Neural progenitor cell (in vitro differentiated cells): ENCODE results near the gene SMIM38. TPM values are rescaled to one million over a fixed set of nuclear protein-coding genes. Genes with fewer than 3 reads are reported as not detected.

Source experiments
- DNase-seq: peaks from one replicate; pipeline ENCODE4 v3.0.0-alpha.2; 2016; ENCODE audit warnings: low spot score
- H2AFZ ChIP-seq: fragments of 200-600 bp; sonication (generic); replicated peaks from 2 replicates; pipeline ENCODE4 v1.6.1; 2016; ENCODE audit warnings: antibody characterized with exemption
- H3F3A ChIP-seq: fragments of 200-600 bp; sonication (generic); 2 replicates; pipeline ENCODE4 v1.6.1; 2016; ENCODE audit warnings: antibody characterized with exemption, low read depth
- H3K27ac ChIP-seq: fragments of 200-600 bp; sonication (generic); 2 replicates; pipeline ENCODE4 v1.5.1; 2016; ENCODE audit warnings: mild to moderate bottlenecking
- H3K27me3 ChIP-seq: fragments of 200-600 bp; sonication (generic); 2 replicates; pipeline ENCODE4 v1.6.1; 2016; ENCODE audit warnings: mild to moderate bottlenecking, moderate library complexity
- H3K36me3 ChIP-seq: fragments of 200-600 bp; sonication (generic); 2 replicates; pipeline ENCODE4 v1.5.1; 2016
- H3K4me1 ChIP-seq: fragments of 200-600 bp; sonication (generic); 2 replicates; pipeline ENCODE4 v1.6.1; 2016; ENCODE audit warnings: mixed run types
- H3K4me2 ChIP-seq: fragments of 200-600 bp; sonication (generic); 2 replicates; pipeline ENCODE4 v1.6.1; 2016
- H3K4me3 ChIP-seq: fragments of 200-600 bp; sonication (generic); 2 replicates; pipeline ENCODE4 v1.5.1; 2016
- H3K79me2 ChIP-seq: fragments of 200-600 bp; sonication (generic); 2 replicates; pipeline ENCODE4 v1.6.1; 2016; ENCODE audit warnings: low read depth
- H3K9ac ChIP-seq: fragments of 200-600 bp; sonication (generic); 2 replicates; pipeline ENCODE4 v1.6.1; 2016
- H3K9me3 ChIP-seq: fragments of 200-600 bp; sonication (generic); 2 replicates; pipeline ENCODE4 v1.5.1; 2016; ENCODE audit warnings: low read depth
- H4K20me1 ChIP-seq: fragments of 200-600 bp; sonication (generic); 2 replicates; pipeline ENCODE4 v1.6.1; 2016; ENCODE audit warnings: low read depth
- H3K27ac Mint-ChIP-seq: 3 replicates; pipeline ENCODE4 v1.8.0; 2021; ENCODE audit warnings: mixed read lengths
- H3K27me3 Mint-ChIP-seq: 2 replicates; pipeline ENCODE4 v1.8.0; 2022; ENCODE audit warnings: low read depth, mild to moderate bottlenecking, inconsistent platforms, moderate library complexity, mixed read lengths; ENCODE audit not compliant: insufficient read depth
- H3K36me3 Mint-ChIP-seq: 3 replicates; pipeline ENCODE4 v1.8.0; 2021; ENCODE audit warnings: mixed read lengths
- H3K4me1 Mint-ChIP-seq: 3 replicates; pipeline ENCODE4 v1.8.0; 2021; ENCODE audit warnings: mixed read lengths
- H3K4me3 Mint-ChIP-seq: 3 replicates; pipeline ENCODE4 v1.8.0; 2021; ENCODE audit warnings: mild to moderate bottlenecking, moderate library complexity, mixed read lengths
- H3K9me3 Mint-ChIP-seq: 3 replicates; pipeline ENCODE4 v1.8.0; 2020; ENCODE audit warnings: mixed read lengths
- EZH2 ChIP-seq: fragments of 200-600 bp; sonication (generic); IDR thresholded peaks from 2 replicates; pipeline ENCODE4 v1.6.1; 2017; ENCODE audit warnings: antibody characterized with exemption, mild to moderate bottlenecking, moderate library complexity
- EZH2phosphoT487 ChIP-seq: fragments of 200-600 bp; sonication (generic); IDR thresholded peaks from 2 replicates; pipeline ENCODE4 v1.6.1; 2017; ENCODE audit warnings: antibody characterized with exemption
- total RNA-seq: library from RNA; depleted of rRNA; stranded (reverse); fragments of >200 nt; gene quantifications from 2 replicates; pipeline ENCODE4 v1.2.3, GENCODE V29; 2015; ENCODE audit warnings: low replicate concordance
- TF ChIP-seq, protein P1 (sequence below): fragments of 200-600 bp; sonication (generic); IDR thresholded peaks from 2 replicates; pipeline ENCODE4 v1.5.1; 2017; ENCODE audit warnings: antibody characterized with exemption, mild to moderate bottlenecking

Gene SMIM38
- total RNA-seq, 1 donor from 2014 or later: 2.0 TPM

DNA sequence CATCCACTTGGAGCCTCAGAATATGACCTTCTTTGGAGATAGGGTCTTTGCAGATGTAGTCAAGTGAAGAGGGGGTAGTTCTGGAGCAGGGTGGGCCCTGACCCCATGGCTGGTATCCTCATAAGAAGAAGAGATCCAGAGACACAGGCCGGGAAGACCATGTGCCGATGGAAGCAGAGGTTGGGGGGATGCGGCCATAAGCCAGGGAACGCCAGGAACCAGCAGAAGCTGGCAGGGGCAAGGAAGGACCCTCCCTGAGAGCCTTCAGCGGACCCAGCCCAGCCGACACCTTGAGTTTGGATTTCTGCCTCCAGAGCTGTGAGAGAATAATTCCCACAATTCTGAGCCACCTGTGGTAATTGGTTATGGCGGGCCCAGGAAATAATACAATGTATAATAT lies 26.1 kb upstream of the SMIM38 start:
- H3K79me2 ChIP-seq: no peaks in the 10 kb centered on the region
- H3K27ac ChIP-seq: no peak overlapping the region
- H3K4me1 ChIP-seq: peaks cover 6% of the 10 kb centered on the region
- H4K20me1 ChIP-seq: no peaks in the 10 kb centered on the region
- H3K36me3 ChIP-seq: no peaks in the 10 kb centered on the region
- H3K4me2 ChIP-seq: no peak overlapping the region
- no peaks in the 10 kb centered on the region for H3K27me3 ChIP-seq
- peaks cover 5% of the 10 kb centered on the region for H3K36me3 Mint-ChIP-seq
- H3K27ac Mint-ChIP-seq: no peak overlapping the region
- H3K9me3 ChIP-seq: no peaks in the 10 kb centered on the region
- H3F3A ChIP-seq: no peaks in the 10 kb centered on the region
- no peak overlapping the region for H3K9ac ChIP-seq
- H3K4me1 Mint-ChIP-seq: peaks cover 12% of the 10 kb centered on the region
- H3K9me3 Mint-ChIP-seq: peaks cover 20% of the 10 kb centered on the region
- no peak overlapping the region for H3K4me3 ChIP-seq
- no peak for TF ChIP-seq EZH2
- no peak for TF ChIP-seq EZH2phosphoT487
- TF ChIP-seq, protein P1, sequence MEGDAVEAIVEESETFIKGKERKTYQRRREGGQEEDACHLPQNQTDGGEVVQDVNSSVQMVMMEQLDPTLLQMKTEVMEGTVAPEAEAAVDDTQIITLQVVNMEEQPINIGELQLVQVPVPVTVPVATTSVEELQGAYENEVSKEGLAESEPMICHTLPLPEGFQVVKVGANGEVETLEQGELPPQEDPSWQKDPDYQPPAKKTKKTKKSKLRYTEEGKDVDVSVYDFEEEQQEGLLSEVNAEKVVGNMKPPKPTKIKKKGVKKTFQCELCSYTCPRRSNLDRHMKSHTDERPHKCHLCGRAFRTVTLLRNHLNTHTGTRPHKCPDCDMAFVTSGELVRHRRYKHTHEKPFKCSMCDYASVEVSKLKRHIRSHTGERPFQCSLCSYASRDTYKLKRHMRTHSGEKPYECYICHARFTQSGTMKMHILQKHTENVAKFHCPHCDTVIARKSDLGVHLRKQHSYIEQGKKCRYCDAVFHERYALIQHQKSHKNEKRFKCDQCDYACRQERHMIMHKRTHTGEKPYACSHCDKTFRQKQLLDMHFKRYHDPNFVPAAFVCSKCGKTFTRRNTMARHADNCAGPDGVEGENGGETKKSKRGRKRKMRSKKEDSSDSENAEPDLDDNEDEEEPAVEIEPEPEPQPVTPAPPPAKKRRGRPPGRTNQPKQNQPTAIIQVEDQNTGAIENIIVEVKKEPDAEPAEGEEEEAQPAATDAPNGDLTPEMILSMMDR: no peak
- DNase-seq: no peak
- H2AFZ ChIP-seq: no peak overlapping the region
- no peak overlapping the region for H3K4me3 Mint-ChIP-seq
- H3K27me3 Mint-ChIP-seq: peaks cover 13% of the 10 kb centered on the region

DNA sequence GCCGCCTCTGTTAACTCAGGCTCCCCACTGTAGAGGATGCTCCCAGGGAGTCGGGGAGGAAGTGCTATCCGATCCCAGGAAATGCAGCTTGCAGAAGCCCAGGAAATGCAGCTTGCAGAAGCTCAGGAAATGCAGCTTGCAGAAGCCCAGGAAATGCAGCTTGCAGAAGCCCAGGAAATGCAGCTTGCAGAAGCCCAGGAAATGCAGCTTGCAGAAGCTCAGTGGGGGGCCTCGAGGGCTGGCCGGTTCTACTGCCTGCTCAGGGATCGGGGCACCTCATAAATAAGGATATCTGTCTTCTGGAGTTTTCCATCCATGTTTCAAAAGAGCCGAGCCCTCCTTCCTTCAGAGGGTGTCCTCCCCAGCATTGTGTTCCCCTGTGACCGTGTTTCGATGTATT lies 25.1 kb upstream of the SMIM38 start:
- Mint-ChIP-seq H3K27ac (no peak overlapping the region), H3K27me3 (peaks cover 12% of the 10 kb centered on the region), H3K4me1 (peaks cover 12% of the 10 kb centered on the region), H3K36me3 (peaks cover 5% of the 10 kb centered on the region), H3K4me3 (no peak overlapping the region), H3K9me3 (peaks cover 21% of the 10 kb centered on the region)
- Histone ChIP-seq H3K79me2 (no peaks in the 10 kb centered on the region), H3K9me3 (no peaks in the 10 kb centered on the region), H3K36me3 (no peaks in the 10 kb centered on the region), H2AFZ (no peak overlapping the region), H3K27me3 (no peaks in the 10 kb centered on the region), H3F3A (no peaks in the 10 kb centered on the region), H3K4me2 (no peak overlapping the region), H4K20me1 (no peaks in the 10 kb centered on the region), H3K9ac (no peak overlapping the region), H3K27ac (no peak overlapping the region), H3K4me3 (no peak overlapping the region), H3K4me1 (peaks cover 6% of the 10 kb centered on the region)
- no peak for DNase-seq
- TF ChIP-seq, protein P1: no peak
- TF ChIP-seq EZH2: no peak
- no peak for TF ChIP-seq EZH2phosphoT487

DNA sequence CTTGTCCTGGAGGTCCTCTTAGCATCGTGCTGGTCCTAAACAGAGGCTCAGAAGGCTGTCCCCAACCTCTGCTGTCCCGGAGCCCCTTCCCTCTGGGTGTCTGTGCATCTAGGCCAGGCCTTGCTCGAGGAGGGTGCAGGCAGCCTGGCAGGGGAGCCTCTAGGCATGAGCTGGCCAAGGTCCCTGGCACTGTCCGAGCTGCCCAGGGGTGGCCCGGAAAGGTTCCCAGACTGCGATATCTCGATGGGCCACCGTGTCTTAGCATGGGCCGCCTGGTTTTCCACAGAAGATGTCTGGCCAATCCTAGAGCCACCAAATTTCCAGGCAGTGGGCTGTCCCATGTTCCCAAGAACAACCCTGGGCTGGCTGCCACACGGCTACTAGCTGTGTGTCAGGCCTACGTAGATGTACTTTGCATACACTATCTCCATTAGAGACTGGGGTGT lies 24.6 kb upstream of the SMIM38 start:
- no peak for DNase-seq
- TF ChIP-seq, protein P1: no peak
- TF ChIP-seq EZH2 (no peak), EZH2phosphoT487 (no peak)
- peaks cover 12% of the 10 kb centered on the region for H3K27me3 Mint-ChIP-seq
- no peaks in the 10 kb centered on the region for H3F3A ChIP-seq
- no peak overlapping the region for H3K4me3 ChIP-seq
- no peaks in the 10 kb centered on the region for H3K9me3 ChIP-seq
- H4K20me1 ChIP-seq: no peaks in the 10 kb centered on the region
- no peak overlapping the region for H3K4me3 Mint-ChIP-seq
- H3K9ac ChIP-seq: no peak overlapping the region
- no peak overlapping the region for H2AFZ ChIP-seq
- H3K27ac ChIP-seq: no peak overlapping the region
- peaks cover 24% of the 10 kb centered on the region for H3K9me3 Mint-ChIP-seq
- no peaks in the 10 kb centered on the region for H3K36me3 ChIP-seq
- peaks cover 16% of the 10 kb centered on the region for H3K4me1 Mint-ChIP-seq
- H3K27me3 ChIP-seq: no peaks in the 10 kb centered on the region
- peaks cover 8% of the 10 kb centered on the region for H3K36me3 Mint-ChIP-seq
- H3K79me2 ChIP-seq: no peaks in the 10 kb centered on the region
- peaks cover 6% of the 10 kb centered on the region for H3K4me1 ChIP-seq
- H3K4me2 ChIP-seq: no peak overlapping the region
- no peak overlapping the region for H3K27ac Mint-ChIP-seq
